WTC11 (cell line): Measurements from ENCODE around the gene GIMAP2. TPM values are rescaled to one million over a fixed set of nuclear protein-coding genes. Genes with fewer than 3 reads are reported as not detected.

Experiments
- ATAC-seq: fragments of 200-7000 bp; cut with Tn5 transposase; 2 replicates; pipeline ENCODE4 v1.10.0; 2021; ENCODE audit warnings: mild to moderate bottlenecking, moderate library complexity
- CTCF ChIA-PET: fragments of 300-600 bp; sonication (Branson Sonifier 250); formaldehyde crosslinking; loops from one replicate; lab custom pipeline; 2021; ENCODE audit warnings: antibody characterized with exemption; lab: Charles Lee
- POLR2A ChIA-PET: fragments of 350-600 bp; sonication (Branson Sonifier 250); formaldehyde crosslinking; loops from one replicate; lab custom pipeline; 2021; ENCODE audit warnings: antibody characterized with exemption; lab: Charles Lee
- DNase-seq: peaks from one replicate; pipeline ENCODE4 v3.0.0; 2021; ENCODE audit warnings: low spot score
- H3K27ac Mint-ChIP-seq: 2 replicates; pipeline ENCODE4 v1.8.0; 2021; ENCODE audit warnings: mixed read lengths
- H3K27me3 Mint-ChIP-seq: 2 replicates; pipeline ENCODE4 v1.8.0; 2021; ENCODE audit warnings: low read depth, mild to moderate bottlenecking, moderate library complexity, mixed read lengths
- H3K36me3 Mint-ChIP-seq: 2 replicates; pipeline ENCODE4 v1.8.0; 2021; ENCODE audit warnings: mixed read lengths
- H3K4me1 Mint-ChIP-seq: 2 replicates; pipeline ENCODE4 v1.8.0; 2022; ENCODE audit warnings: mixed read lengths
- H3K4me3 Mint-ChIP-seq: 2 replicates; pipeline ENCODE4 v1.8.0; 2021; ENCODE audit warnings: mild to moderate bottlenecking, moderate library complexity, mixed read lengths
- H3K9me3 Mint-ChIP-seq: 2 replicates; pipeline ENCODE4 v1.8.0; 2021; ENCODE audit warnings: mixed read lengths
- CREB1 ChIP-seq: sonication (generic); formaldehyde crosslinking; IDR thresholded peaks from 2 replicates; pipeline ENCODE4 v1.8.0; 2023; ENCODE audit warnings: mild to moderate bottlenecking, missing genetic modification reagents
- EMX1 ChIP-seq: fragments of 250-450 bp; sonication (Bioruptor Pico); IDR thresholded peaks from 2 replicates; pipeline ENCODE4 v1.8.0; 2021; ENCODE audit warnings: mild to moderate bottlenecking
- ESRRA ChIP-seq: sonication (generic); formaldehyde crosslinking; IDR thresholded peaks from 2 replicates; pipeline ENCODE4 v1.8.1; 2022; ENCODE audit warnings: mild to moderate bottlenecking, missing genetic modification reagents, borderline replicate concordance
- GABPB1 ChIP-seq: sonication (generic); formaldehyde crosslinking; IDR thresholded peaks from 2 replicates; pipeline ENCODE4 v1.8.1; 2023; ENCODE audit warnings: mild to moderate bottlenecking, missing genetic modification reagents
- IRF2 ChIP-seq: sonication (generic); formaldehyde crosslinking; IDR thresholded peaks from 2 replicates; pipeline ENCODE4 v1.8.0; 2022; ENCODE audit warnings: low read depth, missing genetic modification reagents, borderline replicate concordance
- JUN ChIP-seq: sonication (generic); formaldehyde crosslinking; IDR thresholded peaks from 2 replicates; pipeline ENCODE4 v1.8.0; 2023; ENCODE audit warnings: mild to moderate bottlenecking, missing genetic modification reagents
- SP1 ChIP-seq: sonication (generic); formaldehyde crosslinking; conservative IDR thresholded peaks from 2 replicates; pipeline ENCODE4 v1.8.1; 2022; ENCODE audit warnings: missing genetic modification reagents
- ZNF121 ChIP-seq: sonication (generic); formaldehyde crosslinking; IDR thresholded peaks from 2 replicates; pipeline ENCODE4 v1.8.0; 2023; ENCODE audit warnings: missing genetic modification reagents
- total RNA-seq: library from RNA; stranded (reverse); gene quantifications from 3 replicates; pipeline ENCODE4 v1.2.3, GENCODE V29; 2021
- TF ChIP-seq, protein P1 (sequence below): sonication (generic); formaldehyde crosslinking; IDR thresholded peaks from 2 replicates; pipeline ENCODE4 v1.8.0; 2022; ENCODE audit warnings: mild to moderate bottlenecking, missing genetic modification reagents
- TF ChIP-seq, protein P2 (sequence below): sonication (generic); formaldehyde crosslinking; IDR thresholded peaks from 2 replicates; pipeline ENCODE4 v1.8.0; 2023; ENCODE audit warnings: missing genetic modification reagents, mild to moderate bottlenecking, borderline replicate concordance
- TF ChIP-seq, protein P3 (sequence below): sonication (generic); formaldehyde crosslinking; IDR thresholded peaks from 2 replicates; pipeline ENCODE4 v1.8.1; 2022; ENCODE audit warnings: low read depth, mild to moderate bottlenecking, moderate library complexity, missing genetic modification reagents, borderline replicate concordance
- TF ChIP-seq, protein P4 (sequence below): fragments of 250-450 bp; sonication (Bioruptor Pico); conservative IDR thresholded peaks from 2 replicates; pipeline ENCODE4 v1.9.0; 2021; ENCODE audit warnings: mild to moderate bottlenecking
- TF ChIP-seq, protein P5 (sequence below): sonication (generic); formaldehyde crosslinking; IDR thresholded peaks from 2 replicates; pipeline ENCODE4 v1.8.1; 2023; ENCODE audit warnings: mild to moderate bottlenecking, missing genetic modification reagents, borderline replicate concordance
- TF ChIP-seq, protein P6 (sequence below): sonication (generic); formaldehyde crosslinking; conservative IDR thresholded peaks from 2 replicates; pipeline ENCODE4 v1.8.1; 2022; ENCODE audit warnings: mild to moderate bottlenecking, missing genetic modification reagents
- TF ChIP-seq, protein P7 (sequence below): sonication (generic); formaldehyde crosslinking; IDR thresholded peaks from 2 replicates; pipeline ENCODE4 v1.8.0; 2022; ENCODE audit warnings: missing genetic modification reagents
- TF ChIP-seq, protein P8 (sequence below): fragments of 250-450 bp; sonication (Bioruptor Pico); IDR thresholded peaks from 2 replicates; pipeline ENCODE4 v1.9.0; 2021; ENCODE audit warnings: moderate library complexity, mild to moderate bottlenecking, inconsistent platforms, borderline replicate concordance
- TF ChIP-seq, protein P9 (sequence below): sonication (generic); formaldehyde crosslinking; IDR thresholded peaks from 2 replicates; pipeline ENCODE4 v1.8.1; 2023; ENCODE audit warnings: mild to moderate bottlenecking, missing genetic modification reagents, moderate library complexity

GIMAP2 gene
- total RNA-seq, 1 experiment from 2014 or later: 0.15 TPM

DNA sequence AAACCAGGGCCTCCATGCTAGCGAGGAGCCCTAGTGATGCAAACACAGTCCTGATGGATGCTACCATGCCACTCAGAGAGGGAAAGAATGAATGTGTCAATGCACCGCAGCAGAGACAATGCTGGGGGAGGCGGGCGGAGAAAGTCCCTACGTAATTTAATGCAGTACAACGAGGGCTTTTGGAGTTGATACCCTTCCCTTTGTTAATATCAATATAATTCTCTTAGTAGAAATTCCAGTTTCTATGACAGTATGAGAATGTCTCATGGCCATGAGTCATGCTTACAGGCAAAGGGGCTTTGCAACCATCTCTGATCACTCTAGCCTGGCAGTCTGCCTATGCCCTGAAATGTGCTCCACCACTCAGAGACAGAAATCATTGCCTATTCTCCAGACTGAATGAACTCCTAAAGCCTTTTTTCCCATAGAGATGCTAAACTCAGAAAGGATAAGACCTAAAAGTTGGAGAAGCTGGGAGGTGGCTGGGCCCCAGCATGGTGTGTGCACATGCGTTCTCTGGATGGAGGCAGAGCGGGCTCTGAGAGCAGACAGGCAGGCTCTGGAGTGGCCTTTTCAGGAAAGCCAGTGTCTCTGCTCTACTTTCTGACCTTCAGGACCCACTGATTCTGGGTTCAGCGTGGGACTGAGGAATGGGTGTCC, 20.3 kb upstream of the GIMAP2 start:
- ATAC-seq: no peak
- peaks cover 10% of the 10 kb centered on the region for H3K9me3 Mint-ChIP-seq
- DNase-seq: no peak
- no peak overlapping the region for H3K4me3 Mint-ChIP-seq
- H3K27ac Mint-ChIP-seq: no peak overlapping the region
- POLR2A ChIA-PET: no interaction called here
- CTCF ChIA-PET: no interaction called here
- no peaks in the 10 kb centered on the region for H3K4me1 Mint-ChIP-seq
- no peaks in the 10 kb centered on the region for H3K36me3 Mint-ChIP-seq
- peaks cover 36% of the 10 kb centered on the region for H3K27me3 Mint-ChIP-seq
- TF ChIP-seq, protein P1, sequence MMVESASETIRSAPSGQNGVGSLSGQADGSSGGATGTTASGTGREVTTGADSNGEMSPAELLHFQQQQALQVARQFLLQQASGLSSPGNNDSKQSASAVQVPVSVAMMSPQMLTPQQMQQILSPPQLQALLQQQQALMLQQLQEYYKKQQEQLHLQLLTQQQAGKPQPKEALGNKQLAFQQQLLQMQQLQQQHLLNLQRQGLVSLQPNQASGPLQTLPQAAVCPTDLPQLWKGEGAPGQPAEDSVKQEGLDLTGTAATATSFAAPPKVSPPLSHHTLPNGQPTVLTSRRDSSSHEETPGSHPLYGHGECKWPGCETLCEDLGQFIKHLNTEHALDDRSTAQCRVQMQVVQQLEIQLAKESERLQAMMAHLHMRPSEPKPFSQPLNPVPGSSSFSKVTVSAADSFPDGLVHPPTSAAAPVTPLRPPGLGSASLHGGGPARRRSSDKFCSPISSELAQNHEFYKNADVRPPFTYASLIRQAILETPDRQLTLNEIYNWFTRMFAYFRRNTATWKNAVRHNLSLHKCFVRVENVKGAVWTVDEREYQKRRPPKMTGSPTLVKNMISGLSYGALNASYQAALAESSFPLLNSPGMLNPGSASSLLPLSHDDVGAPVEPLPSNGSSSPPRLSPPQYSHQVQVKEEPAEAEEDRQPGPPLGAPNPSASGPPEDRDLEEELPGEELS (CRISPR knock-in tag): no peak
- TF ChIP-seq ZNF121 (CRISPR knock-in tag) (no peak), ESRRA (CRISPR knock-in tag) (no peak), IRF2 (CRISPR knock-in tag) (no peak), EMX1 (no peak), GABPB1 (CRISPR knock-in tag) (no peak), SP1 (CRISPR knock-in tag) (no peak), CREB1 (CRISPR knock-in tag) (no peak), JUN (CRISPR knock-in tag) (no peak)
- TF ChIP-seq, protein P2, sequence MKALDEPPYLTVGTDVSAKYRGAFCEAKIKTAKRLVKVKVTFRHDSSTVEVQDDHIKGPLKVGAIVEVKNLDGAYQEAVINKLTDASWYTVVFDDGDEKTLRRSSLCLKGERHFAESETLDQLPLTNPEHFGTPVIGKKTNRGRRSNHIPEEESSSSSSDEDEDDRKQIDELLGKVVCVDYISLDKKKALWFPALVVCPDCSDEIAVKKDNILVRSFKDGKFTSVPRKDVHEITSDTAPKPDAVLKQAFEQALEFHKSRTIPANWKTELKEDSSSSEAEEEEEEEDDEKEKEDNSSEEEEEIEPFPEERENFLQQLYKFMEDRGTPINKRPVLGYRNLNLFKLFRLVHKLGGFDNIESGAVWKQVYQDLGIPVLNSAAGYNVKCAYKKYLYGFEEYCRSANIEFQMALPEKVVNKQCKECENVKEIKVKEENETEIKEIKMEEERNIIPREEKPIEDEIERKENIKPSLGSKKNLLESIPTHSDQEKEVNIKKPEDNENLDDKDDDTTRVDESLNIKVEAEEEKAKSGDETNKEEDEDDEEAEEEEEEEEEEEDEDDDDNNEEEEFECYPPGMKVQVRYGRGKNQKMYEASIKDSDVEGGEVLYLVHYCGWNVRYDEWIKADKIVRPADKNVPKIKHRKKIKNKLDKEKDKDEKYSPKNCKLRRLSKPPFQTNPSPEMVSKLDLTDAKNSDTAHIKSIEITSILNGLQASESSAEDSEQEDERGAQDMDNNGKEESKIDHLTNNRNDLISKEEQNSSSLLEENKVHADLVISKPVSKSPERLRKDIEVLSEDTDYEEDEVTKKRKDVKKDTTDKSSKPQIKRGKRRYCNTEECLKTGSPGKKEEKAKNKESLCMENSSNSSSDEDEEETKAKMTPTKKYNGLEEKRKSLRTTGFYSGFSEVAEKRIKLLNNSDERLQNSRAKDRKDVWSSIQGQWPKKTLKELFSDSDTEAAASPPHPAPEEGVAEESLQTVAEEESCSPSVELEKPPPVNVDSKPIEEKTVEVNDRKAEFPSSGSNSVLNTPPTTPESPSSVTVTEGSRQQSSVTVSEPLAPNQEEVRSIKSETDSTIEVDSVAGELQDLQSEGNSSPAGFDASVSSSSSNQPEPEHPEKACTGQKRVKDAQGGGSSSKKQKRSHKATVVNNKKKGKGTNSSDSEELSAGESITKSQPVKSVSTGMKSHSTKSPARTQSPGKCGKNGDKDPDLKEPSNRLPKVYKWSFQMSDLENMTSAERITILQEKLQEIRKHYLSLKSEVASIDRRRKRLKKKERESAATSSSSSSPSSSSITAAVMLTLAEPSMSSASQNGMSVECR: no peak
- TF ChIP-seq, protein P3, sequence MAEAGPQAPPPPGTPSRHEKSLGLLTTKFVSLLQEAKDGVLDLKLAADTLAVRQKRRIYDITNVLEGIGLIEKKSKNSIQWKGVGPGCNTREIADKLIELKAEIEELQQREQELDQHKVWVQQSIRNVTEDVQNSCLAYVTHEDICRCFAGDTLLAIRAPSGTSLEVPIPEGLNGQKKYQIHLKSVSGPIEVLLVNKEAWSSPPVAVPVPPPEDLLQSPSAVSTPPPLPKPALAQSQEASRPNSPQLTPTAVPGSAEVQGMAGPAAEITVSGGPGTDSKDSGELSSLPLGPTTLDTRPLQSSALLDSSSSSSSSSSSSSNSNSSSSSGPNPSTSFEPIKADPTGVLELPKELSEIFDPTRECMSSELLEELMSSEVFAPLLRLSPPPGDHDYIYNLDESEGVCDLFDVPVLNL (CRISPR knock-in tag): no peak
- TF ChIP-seq, protein P4, sequence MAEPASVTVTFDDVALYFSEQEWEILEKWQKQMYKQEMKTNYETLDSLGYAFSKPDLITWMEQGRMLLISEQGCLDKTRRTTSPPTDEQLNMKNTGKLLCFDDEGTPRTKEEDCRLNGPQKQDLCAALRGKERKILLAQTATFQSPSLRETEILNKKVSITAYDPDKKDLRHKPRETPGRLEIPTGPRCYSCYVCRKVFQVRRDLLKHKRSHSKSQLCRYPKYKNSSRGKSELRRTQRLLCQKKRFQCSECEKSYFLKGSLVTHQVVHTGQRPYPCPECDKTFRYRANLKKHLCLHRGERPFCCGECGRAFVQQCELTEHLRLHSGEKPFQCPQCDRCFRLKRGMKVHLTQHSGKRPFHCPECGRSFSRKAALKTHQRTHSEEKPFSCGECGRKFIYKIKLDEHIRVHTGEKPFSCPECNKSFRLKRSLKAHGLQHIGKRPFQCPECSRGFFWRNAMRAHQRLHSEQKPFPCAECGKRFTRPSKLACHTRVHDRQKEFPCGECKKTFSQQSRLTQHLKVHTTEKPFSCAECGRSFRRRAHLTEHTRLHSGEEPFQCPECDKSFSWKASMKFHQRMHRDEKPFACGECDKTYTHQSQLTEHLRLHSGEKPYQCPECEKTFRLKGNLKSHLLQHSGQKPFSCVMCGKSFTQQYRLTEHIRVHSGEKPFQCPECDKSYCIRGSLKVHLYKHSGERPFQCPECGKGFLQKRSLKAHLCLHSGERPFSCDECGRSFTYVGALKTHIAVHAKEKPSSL (CRISPR knock-in tag): no peak
- TF ChIP-seq, protein P5, sequence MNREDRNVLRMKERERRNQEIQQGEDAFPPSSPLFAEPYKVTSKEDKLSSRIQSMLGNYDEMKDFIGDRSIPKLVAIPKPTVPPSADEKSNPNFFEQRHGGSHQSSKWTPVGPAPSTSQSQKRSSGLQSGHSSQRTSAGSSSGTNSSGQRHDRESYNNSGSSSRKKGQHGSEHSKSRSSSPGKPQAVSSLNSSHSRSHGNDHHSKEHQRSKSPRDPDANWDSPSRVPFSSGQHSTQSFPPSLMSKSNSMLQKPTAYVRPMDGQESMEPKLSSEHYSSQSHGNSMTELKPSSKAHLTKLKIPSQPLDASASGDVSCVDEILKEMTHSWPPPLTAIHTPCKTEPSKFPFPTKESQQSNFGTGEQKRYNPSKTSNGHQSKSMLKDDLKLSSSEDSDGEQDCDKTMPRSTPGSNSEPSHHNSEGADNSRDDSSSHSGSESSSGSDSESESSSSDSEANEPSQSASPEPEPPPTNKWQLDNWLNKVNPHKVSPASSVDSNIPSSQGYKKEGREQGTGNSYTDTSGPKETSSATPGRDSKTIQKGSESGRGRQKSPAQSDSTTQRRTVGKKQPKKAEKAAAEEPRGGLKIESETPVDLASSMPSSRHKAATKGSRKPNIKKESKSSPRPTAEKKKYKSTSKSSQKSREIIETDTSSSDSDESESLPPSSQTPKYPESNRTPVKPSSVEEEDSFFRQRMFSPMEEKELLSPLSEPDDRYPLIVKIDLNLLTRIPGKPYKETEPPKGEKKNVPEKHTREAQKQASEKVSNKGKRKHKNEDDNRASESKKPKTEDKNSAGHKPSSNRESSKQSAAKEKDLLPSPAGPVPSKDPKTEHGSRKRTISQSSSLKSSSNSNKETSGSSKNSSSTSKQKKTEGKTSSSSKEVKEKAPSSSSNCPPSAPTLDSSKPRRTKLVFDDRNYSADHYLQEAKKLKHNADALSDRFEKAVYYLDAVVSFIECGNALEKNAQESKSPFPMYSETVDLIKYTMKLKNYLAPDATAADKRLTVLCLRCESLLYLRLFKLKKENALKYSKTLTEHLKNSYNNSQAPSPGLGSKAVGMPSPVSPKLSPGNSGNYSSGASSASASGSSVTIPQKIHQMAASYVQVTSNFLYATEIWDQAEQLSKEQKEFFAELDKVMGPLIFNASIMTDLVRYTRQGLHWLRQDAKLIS (CRISPR knock-in tag): no peak
- TF ChIP-seq, protein P6, sequence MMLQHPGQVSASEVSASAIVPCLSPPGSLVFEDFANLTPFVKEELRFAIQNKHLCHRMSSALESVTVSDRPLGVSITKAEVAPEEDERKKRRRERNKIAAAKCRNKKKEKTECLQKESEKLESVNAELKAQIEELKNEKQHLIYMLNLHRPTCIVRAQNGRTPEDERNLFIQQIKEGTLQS (CRISPR knock-in tag): no peak
- TF ChIP-seq, protein P7, sequence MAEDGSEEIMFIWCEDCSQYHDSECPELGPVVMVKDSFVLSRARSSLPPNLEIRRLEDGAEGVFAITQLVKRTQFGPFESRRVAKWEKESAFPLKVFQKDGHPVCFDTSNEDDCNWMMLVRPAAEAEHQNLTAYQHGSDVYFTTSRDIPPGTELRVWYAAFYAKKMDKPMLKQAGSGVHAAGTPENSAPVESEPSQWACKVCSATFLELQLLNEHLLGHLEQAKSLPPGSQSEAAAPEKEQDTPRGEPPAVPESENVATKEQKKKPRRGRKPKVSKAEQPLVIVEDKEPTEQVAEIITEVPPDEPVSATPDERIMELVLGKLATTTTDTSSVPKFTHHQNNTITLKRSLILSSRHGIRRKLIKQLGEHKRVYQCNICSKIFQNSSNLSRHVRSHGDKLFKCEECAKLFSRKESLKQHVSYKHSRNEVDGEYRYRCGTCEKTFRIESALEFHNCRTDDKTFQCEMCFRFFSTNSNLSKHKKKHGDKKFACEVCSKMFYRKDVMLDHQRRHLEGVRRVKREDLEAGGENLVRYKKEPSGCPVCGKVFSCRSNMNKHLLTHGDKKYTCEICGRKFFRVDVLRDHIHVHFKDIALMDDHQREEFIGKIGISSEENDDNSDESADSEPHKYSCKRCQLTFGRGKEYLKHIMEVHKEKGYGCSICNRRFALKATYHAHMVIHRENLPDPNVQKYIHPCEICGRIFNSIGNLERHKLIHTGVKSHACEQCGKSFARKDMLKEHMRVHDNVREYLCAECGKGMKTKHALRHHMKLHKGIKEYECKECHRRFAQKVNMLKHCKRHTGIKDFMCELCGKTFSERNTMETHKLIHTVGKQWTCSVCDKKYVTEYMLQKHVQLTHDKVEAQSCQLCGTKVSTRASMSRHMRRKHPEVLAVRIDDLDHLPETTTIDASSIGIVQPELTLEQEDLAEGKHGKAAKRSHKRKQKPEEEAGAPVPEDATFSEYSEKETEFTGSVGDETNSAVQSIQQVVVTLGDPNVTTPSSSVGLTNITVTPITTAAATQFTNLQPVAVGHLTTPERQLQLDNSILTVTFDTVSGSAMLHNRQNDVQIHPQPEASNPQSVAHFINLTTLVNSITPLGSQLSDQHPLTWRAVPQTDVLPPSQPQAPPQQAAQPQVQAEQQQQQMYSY (CRISPR knock-in tag): no peak
- TF ChIP-seq, protein P8, sequence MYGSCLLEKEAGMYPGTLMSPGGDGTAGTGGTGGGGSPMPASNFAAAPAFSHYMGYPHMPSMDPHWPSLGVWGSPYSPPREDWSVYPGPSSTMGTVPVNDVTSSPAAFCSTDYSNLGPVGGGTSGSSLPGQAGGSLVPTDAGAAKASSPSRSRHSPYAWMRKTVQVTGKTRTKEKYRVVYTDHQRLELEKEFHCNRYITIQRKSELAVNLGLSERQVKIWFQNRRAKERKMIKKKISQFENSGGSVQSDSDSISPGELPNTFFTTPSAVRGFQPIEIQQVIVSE (CRISPR knock-in tag): no peak
- TF ChIP-seq, protein P9, sequence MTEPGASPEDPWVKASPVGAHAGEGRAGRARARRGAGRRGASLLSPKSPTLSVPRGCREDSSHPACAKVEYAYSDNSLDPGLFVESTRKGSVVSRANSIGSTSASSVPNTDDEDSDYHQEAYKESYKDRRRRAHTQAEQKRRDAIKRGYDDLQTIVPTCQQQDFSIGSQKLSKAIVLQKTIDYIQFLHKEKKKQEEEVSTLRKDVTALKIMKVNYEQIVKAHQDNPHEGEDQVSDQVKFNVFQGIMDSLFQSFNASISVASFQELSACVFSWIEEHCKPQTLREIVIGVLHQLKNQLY (CRISPR knock-in tag): no peak
